OCI-LY1 (cell line): ENCODE data around the gene ALG3.

Experiments
- H2AFZ ChIP-seq: fragments of 200-600 bp; sonication (generic), shearing (Covaris generic); 2 replicates; pipeline ENCODE4 v1.6.0; 2014; ENCODE audit warnings: antibody characterized with exemption, mild to moderate bottlenecking, low read length
- H3F3A ChIP-seq: fragments of 200-600 bp; sonication (generic), shearing (Covaris generic); 2 replicates; pipeline ENCODE4 v1.6.0; 2014; ENCODE audit warnings: mild to moderate bottlenecking, antibody characterized with exemption, low read length, moderate library complexity; ENCODE audit not compliant: insufficient read depth
- H3K27ac ChIP-seq: fragments of 200-600 bp; sonication (generic); 2 replicates; pipeline ENCODE4 v1.5.1; 2014; ENCODE audit warnings: low read length, mixed run types, mild to moderate bottlenecking, low read depth; ENCODE audit not compliant: poor library complexity, severe bottlenecking
- H3K27me3 ChIP-seq: fragments of 200-600 bp; sonication (generic); 2 replicates; pipeline ENCODE4 v1.6.0; 2014; ENCODE audit warnings: antibody characterized with exemption, mild to moderate bottlenecking, low read length, moderate library complexity; ENCODE audit not compliant: insufficient read depth
- H3K36me3 ChIP-seq: fragments of 200-600 bp; sonication (generic); 2 replicates; pipeline ENCODE4 v1.6.1; 2014; ENCODE audit warnings: mild to moderate bottlenecking, antibody characterized with exemption, low read length, moderate library complexity, mixed read lengths; ENCODE audit not compliant: insufficient read depth
- H3K4me1 ChIP-seq: fragments of 200-600 bp; sonication (generic); 2 replicates; pipeline ENCODE4 v1.5.1; 2014; ENCODE audit warnings: mild to moderate bottlenecking, low read length, moderate library complexity; ENCODE audit not compliant: insufficient read depth, severe bottlenecking
- H3K4me2 ChIP-seq: fragments of 200-600 bp; sonication (generic), shearing (Covaris generic); 2 replicates; pipeline ENCODE4 v1.6.1; 2014; ENCODE audit warnings: low read length
- H3K4me3 ChIP-seq: fragments of 200-600 bp; sonication (generic); 2 replicates; pipeline ENCODE4 v1.5.1; 2014; ENCODE audit warnings: low read length, low read depth, mild to moderate bottlenecking, mixed read lengths; ENCODE audit not compliant: poor library complexity, severe bottlenecking
- H3K79me2 ChIP-seq: fragments of 200-600 bp; shearing (Covaris generic); 2 replicates; pipeline ENCODE4 v1.6.1; 2016; ENCODE audit warnings: mixed run types, low read length, mixed read lengths; ENCODE audit not compliant: insufficient read depth
- H3K9ac ChIP-seq: fragments of 200-600 bp; sonication (generic), shearing (Covaris generic); 2 replicates; pipeline ENCODE4 v1.6.1; 2014; ENCODE audit warnings: mild to moderate bottlenecking, low read length, mixed read lengths
- H3K9me2 ChIP-seq: fragments of 200-600 bp; sonication (generic), shearing (Covaris generic); 2 replicates; pipeline ENCODE4 v1.6.1; 2014; ENCODE audit warnings: low read depth, mild to moderate bottlenecking, low read length, mixed read lengths
- H3K9me3 ChIP-seq: fragments of 200-600 bp; shearing (Covaris generic); 2 replicates; pipeline ENCODE4 v1.6.1; 2014; ENCODE audit warnings: low read length, mixed read lengths
- H4K20me1 ChIP-seq: fragments of 200-600 bp; sonication (generic), shearing (Covaris generic); 2 replicates; pipeline ENCODE4 v1.6.0; 2016; ENCODE audit warnings: mild to moderate bottlenecking, low read length; ENCODE audit not compliant: insufficient read depth
- CTCF ChIP-seq: fragments of 200-600 bp; sonication (generic), shearing (Covaris generic); IDR thresholded peaks from 2 replicates; pipeline ENCODE4 v1.5.1; 2017; ENCODE audit warnings: mild to moderate bottlenecking, antibody characterized with exemption, low read length, moderate library complexity, mixed read lengths
- EZH2 ChIP-seq: fragments of 200-600 bp; sonication (generic), shearing (Covaris generic); IDR thresholded peaks from 2 replicates; pipeline ENCODE4 v1.8.0; 2017; ENCODE audit warnings: borderline replicate concordance, mixed run types, mild to moderate bottlenecking, antibody characterized with exemption, low read length, moderate library complexity, mixed read lengths

ALG3 gene

GRCh38 chr3:184233127-184233843, 15.5 kb downstream of the ALG3 start:
- Histone ChIP-seq H3K36me3 (no peaks in the 10 kb centered on the region), H3F3A (no peaks in the 10 kb centered on the region), H3K4me2 (no peak overlapping the region), H3K4me3 (no peak overlapping the region), H3K9me3 (no peaks in the 10 kb centered on the region), H3K27me3 (peaks cover 9% of the 10 kb centered on the region), H3K4me1 (peaks cover 14% of the 10 kb centered on the region), H4K20me1 (no peaks in the 10 kb centered on the region), H3K79me2 (no peaks in the 10 kb centered on the region), H3K9ac (no peak overlapping the region), H2AFZ (no peak overlapping the region), H3K27ac (no peak overlapping the region), H3K9me2 (no peaks in the 10 kb centered on the region)
- TF ChIP-seq CTCF (no peak), EZH2 (no peak)

GRCh38 chr3:184231671-184232070, 17.1 kb downstream of the ALG3 start:
- Histone ChIP-seq H3K36me3 (no peaks in the 10 kb centered on the region), H2AFZ (no peak overlapping the region), H3K9ac (no peak overlapping the region), H3K9me3 (no peaks in the 10 kb centered on the region), H3K9me2 (no peaks in the 10 kb centered on the region), H3K4me3 (no peak overlapping the region), H3K4me2 (no peak overlapping the region), H3K4me1 (peaks cover 14% of the 10 kb centered on the region), H3F3A (no peaks in the 10 kb centered on the region), H4K20me1 (no peaks in the 10 kb centered on the region), H3K79me2 (no peaks in the 10 kb centered on the region), H3K27ac (no peak overlapping the region), H3K27me3 (peaks cover 14% of the 10 kb centered on the region)
- TF ChIP-seq EZH2 (no peak), CTCF (no peak)

- H3K9ac ChIP-seq = no peak overlapping the region
- no peak overlapping the region for H3K27ac ChIP-seq
- H3K4me2 ChIP-seq = no peak overlapping the region
- H3K4me1 ChIP-seq = peaks cover 14% of the 10 kb centered on the region
- H3K9me2 ChIP-seq = no peaks in the 10 kb centered on the region
- no peaks in the 10 kb centered on the region for H4K20me1 ChIP-seq
- H3K9me3 ChIP-seq = no peaks in the 10 kb centered on the region
- no peaks in the 10 kb centered on the region for H3F3A ChIP-seq
- no peaks in the 10 kb centered on the region for H3K36me3 ChIP-seq
- TF ChIP-seq EZH2 (no peak), CTCF (no peak)
- H3K27me3 ChIP-seq = peaks cover 14% of the 10 kb centered on the region
- H2AFZ ChIP-seq = no peak overlapping the region
- no peak overlapping the region for H3K4me3 ChIP-seq
- H3K79me2 ChIP-seq = no peaks in the 10 kb centered on the region
These were observed 17.9 kb downstream of the ALG3 start for GRCh38 chr3:184230603-184231528.
